Measurements from ENCODE around the gene ZPLD1. TPM values are rescaled to one million over a fixed set of nuclear protein-coding genes. Genes with fewer than 3 reads are reported as not detected.

ZPLD1 gene
- total RNA-seq, 4 donors from 2014 or later, result 0.10 to 0.38 TPM; not detected in 2

- no peaks in the 10 kb centered on the region for H3K27me3 ChIP-seq
- no peaks in the 10 kb centered on the region for H3K9me3 ChIP-seq
- no peak for DNase-seq (ENCODE audit: low spot score in 2 of 2)
- no peaks in the 10 kb centered on the region for H3K36me3 ChIP-seq
- no peak for TF ChIP-seq EP300 (IDR thresholded peaks at IDR 0.05)
- TF ChIP-seq POLR2A (IDR thresholded peaks at IDR 0.05), result no peak
- TF ChIP-seq POLR2AphosphoS5 (IDR thresholded peaks at IDR 0.05), result no peak
- TF ChIP-seq CTCF (IDR thresholded peaks at IDR 0.05), result no peak
- H3K27ac ChIP-seq, result no peak overlapping the region
- H3K4me1 ChIP-seq, result no peaks in the 10 kb centered on the region
- WGBS, result 85% methylated on average over 3 of the region's 3 CpGs
- H3K4me3 ChIP-seq, result no peak overlapping the region
These were observed 14.5 kb downstream of the ZPLD1 start for GRCh38 chr3:102449341-102449740.

- TF ChIP-seq POLR2A (IDR thresholded peaks at IDR 0.05) (no peak), POLR2AphosphoS5 (IDR thresholded peaks at IDR 0.05) (no peak), EP300 (IDR thresholded peaks at IDR 0.05) (no peak), CTCF (IDR thresholded peaks at IDR 0.05) (no peak)
- H3K27me3 ChIP-seq, result no peaks in the 10 kb centered on the region
- DNase-seq (ENCODE audit: low spot score in 2 of 2), result no peak
- no peaks in the 10 kb centered on the region for H3K36me3 ChIP-seq
- H3K4me1 ChIP-seq, result no peaks in the 10 kb centered on the region
- H3K27ac ChIP-seq, result no peak overlapping the region
- WGBS, result 84% methylated on average over 3 of the region's 3 CpGs
- no peaks in the 10 kb centered on the region for H3K9me3 ChIP-seq
- H3K4me3 ChIP-seq, result no peak overlapping the region
These were observed 15.1 kb downstream of the ZPLD1 start for GRCh38 chr3:102449930-102450329.

- DNase-seq (ENCODE audit: low spot score in 2 of 2), result no peak
- H3K4me1 ChIP-seq, result no peaks in the 10 kb centered on the region
- 71% methylated on average over 3 of the region's 3 CpGs for WGBS
- no peaks in the 10 kb centered on the region for H3K36me3 ChIP-seq
- H3K9me3 ChIP-seq, result no peaks in the 10 kb centered on the region
- H3K4me3 ChIP-seq, result no peak overlapping the region
- no peak overlapping the region for H3K27ac ChIP-seq
- H3K27me3 ChIP-seq, result no peaks in the 10 kb centered on the region
- no peak for TF ChIP-seq EP300 (IDR thresholded peaks at IDR 0.05)
- TF ChIP-seq POLR2A (IDR thresholded peaks at IDR 0.05), result no peak
- TF ChIP-seq CTCF (IDR thresholded peaks at IDR 0.05), result no peak
- TF ChIP-seq POLR2AphosphoS5 (IDR thresholded peaks at IDR 0.05), result no peak
These were observed 16.2 kb downstream of the ZPLD1 start for GRCh38 chr3:102450976-102451375.

- H3K36me3 ChIP-seq, result no peaks in the 10 kb centered on the region
- no peak for DNase-seq (ENCODE audit: low spot score in 2 of 2)
- no peaks in the 10 kb centered on the region for H3K9me3 ChIP-seq
- H3K4me3 ChIP-seq, result no peak overlapping the region
- H3K4me1 ChIP-seq, result no peaks in the 10 kb centered on the region
- 42% methylated on average over 1 of the region's 1 CpG for WGBS
- H3K27me3 ChIP-seq, result no peaks in the 10 kb centered on the region
- no peak overlapping the region for H3K27ac ChIP-seq
- TF ChIP-seq CTCF (IDR thresholded peaks at IDR 0.05), result no peak
- no peak for TF ChIP-seq POLR2A (IDR thresholded peaks at IDR 0.05)
- no peak for TF ChIP-seq POLR2AphosphoS5 (IDR thresholded peaks at IDR 0.05)
- TF ChIP-seq EP300 (IDR thresholded peaks at IDR 0.05), result no peak
These were observed 16.7 kb downstream of the ZPLD1 start for GRCh38 chr3:102451543-102451942.

GRCh38 chr3:102454181-102454580, 19.4 kb downstream of the ZPLD1 start:
- 69% methylated on average over 3 of the region's 3 CpGs for WGBS
- H3K9me3 ChIP-seq, result no peaks in the 10 kb centered on the region
- no peaks in the 10 kb centered on the region for H3K27me3 ChIP-seq
- no peak overlapping the region for H3K4me3 ChIP-seq
- H3K36me3 ChIP-seq, result no peaks in the 10 kb centered on the region
- H3K4me1 ChIP-seq, result no peaks in the 10 kb centered on the region
- DNase-seq (ENCODE audit: low spot score in 2 of 2), result no peak
- H3K27ac ChIP-seq, result no peak overlapping the region
- TF ChIP-seq CTCF (IDR thresholded peaks at IDR 0.05) (no peak), EP300 (IDR thresholded peaks at IDR 0.05) (no peak), POLR2A (IDR thresholded peaks at IDR 0.05) (no peak), POLR2AphosphoS5 (IDR thresholded peaks at IDR 0.05) (no peak)
